KOPT-K1 (cell line): Measurements from ENCODE around the gene ECT2L.
"Not testable (repeated sequence)": the region's sequence is repeated elsewhere in the genome, so short reads cannot be mapped to it uniquely, and the experiment has no call there.

Experiments
- H3K27ac ChIP-seq: fragments of 200-600 bp; sonication (generic); 2 replicates; pipeline ENCODE4 v1.5.1; 2016; ENCODE audit warnings: antibody characterized with exemption, mild to moderate bottlenecking, low read depth, low read length; ENCODE audit not compliant: poor library complexity, severe bottlenecking
- H3K36me3 ChIP-seq: fragments of 200-600 bp; sonication (generic); 2 replicates; pipeline ENCODE4 v1.5.1; 2017; ENCODE audit warnings: antibody characterized with exemption, mild to moderate bottlenecking, low read length, moderate library complexity; ENCODE audit not compliant: insufficient read depth
- H3K9me3 ChIP-seq: fragments of 200-600 bp; sonication (generic); 2 replicates; pipeline ENCODE4 v1.5.1; 2017; ENCODE audit warnings: antibody characterized with exemption, low read length, mild to moderate bottlenecking; ENCODE audit not compliant: insufficient read depth, poor library complexity, severe bottlenecking

Gene ECT2L

GRCh38 chr6:138920906-138921305 lies 125.0 kb downstream of the ECT2L start:
- Histone ChIP-seq H3K27ac (no peak overlapping the region), H3K36me3 (peaks cover 64% of the 10 kb centered on the region), H3K9me3 (no peaks in the 10 kb centered on the region)

DNA sequence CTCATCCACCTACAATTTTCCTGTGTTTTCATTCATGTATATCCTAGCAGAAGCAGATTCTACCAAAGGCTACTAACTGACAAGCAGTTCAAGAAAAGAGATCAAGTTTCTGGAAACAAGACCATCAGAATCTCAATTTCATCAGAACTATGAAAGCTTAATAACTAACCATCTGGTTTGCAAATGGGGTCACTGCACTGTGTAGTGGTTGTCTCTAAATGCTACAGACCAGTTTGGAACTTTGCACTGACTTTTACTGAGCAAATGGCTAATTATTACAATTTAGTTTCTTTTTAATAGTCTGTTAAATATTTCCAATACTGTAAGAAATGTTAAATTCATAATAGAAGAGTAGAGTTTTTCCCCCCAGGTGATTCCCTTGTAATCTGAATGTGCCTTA lies 127.7 kb downstream of the ECT2L start:
- Histone ChIP-seq H3K36me3 (peaks cover 58% of the 10 kb centered on the region), H3K27ac (no peak overlapping the region)

DNA sequence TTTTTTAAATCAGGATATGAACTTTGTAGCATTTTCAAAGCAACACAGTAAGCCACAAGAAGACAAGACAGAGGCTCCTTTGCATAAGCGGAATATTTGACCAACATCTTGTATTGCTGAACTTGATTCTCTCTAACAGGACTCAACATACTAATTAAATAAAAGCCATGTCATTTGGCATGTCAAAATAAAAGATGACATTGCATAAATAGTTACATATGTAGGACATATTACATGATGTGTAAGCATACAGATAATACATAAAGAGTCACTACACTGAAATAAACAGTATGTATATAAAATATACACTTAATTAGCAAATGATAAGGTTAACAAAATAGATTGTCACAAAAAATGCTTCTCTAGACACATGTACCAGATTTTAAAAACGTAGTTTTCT lies 129.9 kb downstream of the ECT2L start:
- Histone ChIP-seq H3K9me3 (no peaks in the 10 kb centered on the region), H3K36me3 (peaks cover 53% of the 10 kb centered on the region), H3K27ac (no peak overlapping the region)

More for the DNA sequence above, 127.7 kb downstream of the ECT2L start:
- H3K9me3 ChIP-seq, result no peaks in the 10 kb centered on the region

GRCh38 chr6:138926579-138926978 lies 130.7 kb downstream of the ECT2L start:
- Histone ChIP-seq H3K36me3 (peaks cover 47% of the 10 kb centered on the region), H3K9me3 (no peaks in the 10 kb centered on the region), H3K27ac (no peak overlapping the region)

DNA sequence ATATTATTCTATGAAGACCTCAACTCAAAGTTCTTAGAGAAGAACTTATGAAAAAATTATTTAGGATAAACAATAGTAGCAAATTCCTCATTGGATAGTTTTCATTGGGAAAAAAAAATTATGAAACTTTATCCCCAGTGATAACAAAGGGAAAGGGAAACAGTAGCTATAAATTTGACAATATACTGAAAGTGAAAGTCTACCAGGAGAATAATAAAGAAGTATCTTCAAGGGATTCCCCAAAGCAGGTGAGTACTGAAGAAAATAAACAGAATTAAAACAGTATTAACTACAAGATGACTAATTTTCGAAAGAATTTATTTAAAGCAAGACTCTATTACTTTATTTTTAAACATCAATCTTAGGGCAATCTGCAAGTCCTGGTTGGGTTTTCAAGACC lies 135.8 kb downstream of the ECT2L start:
- Histone ChIP-seq H3K27ac (no peak overlapping the region), H3K36me3 (peaks cover 46% of the 10 kb centered on the region), H3K9me3 (peaks cover 10% of the 10 kb centered on the region)

DNA sequence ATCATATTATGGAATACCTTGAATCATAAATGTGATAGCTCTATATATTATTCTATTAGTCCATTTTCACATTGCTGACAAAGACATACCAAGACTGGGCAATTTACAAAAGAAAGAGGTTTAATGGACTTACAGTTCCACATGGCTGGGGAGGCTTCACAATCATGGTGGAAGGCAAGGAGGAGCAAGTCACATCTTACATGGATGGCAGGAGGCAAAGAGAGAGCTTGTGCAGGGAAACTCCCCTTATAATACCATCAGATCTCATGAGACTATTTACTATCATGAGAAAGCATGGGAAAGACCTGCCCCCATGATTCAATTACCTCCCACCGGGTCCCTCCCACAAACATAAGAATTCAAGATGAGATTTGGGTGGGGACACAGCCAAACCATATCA lies 141.0 kb downstream of the ECT2L start:
- Histone ChIP-seq H3K9me3 (peaks cover 28% of the 10 kb centered on the region), H3K36me3 (peaks cover 69% of the 10 kb centered on the region)
- not testable (repeated sequence) for H3K27ac ChIP-seq

- H3K36me3 ChIP-seq, result peaks cover 77% of the 10 kb centered on the region
- peaks cover 4% of the 10 kb centered on the region for H3K9me3 ChIP-seq
- no peak overlapping the region for H3K27ac ChIP-seq
Measured at GRCh38 chr6:138943089-138943625, 147.3 kb downstream of the ECT2L start.

DNA sequence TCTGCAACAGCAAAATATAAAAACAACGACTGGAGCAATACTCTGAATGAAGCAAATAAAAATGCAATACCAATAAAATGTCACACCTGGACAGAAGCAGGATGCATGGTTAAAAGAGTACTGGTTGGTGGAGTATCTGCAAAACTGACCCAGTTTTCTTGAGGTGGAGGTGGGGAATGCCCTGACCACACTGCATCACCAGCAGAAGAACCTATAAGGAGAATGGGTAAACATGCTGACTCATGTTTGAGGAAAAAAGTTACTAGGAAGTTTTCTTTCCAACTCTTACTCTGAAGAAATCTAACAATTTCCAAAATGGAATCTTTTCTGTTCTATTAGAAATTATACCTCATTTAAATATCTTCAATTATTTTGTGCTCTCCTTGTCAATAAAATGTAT lies 148.5 kb downstream of the ECT2L start:
- Histone ChIP-seq H3K27ac (no peak overlapping the region), H3K36me3 (peaks cover 67% of the 10 kb centered on the region)

DNA sequence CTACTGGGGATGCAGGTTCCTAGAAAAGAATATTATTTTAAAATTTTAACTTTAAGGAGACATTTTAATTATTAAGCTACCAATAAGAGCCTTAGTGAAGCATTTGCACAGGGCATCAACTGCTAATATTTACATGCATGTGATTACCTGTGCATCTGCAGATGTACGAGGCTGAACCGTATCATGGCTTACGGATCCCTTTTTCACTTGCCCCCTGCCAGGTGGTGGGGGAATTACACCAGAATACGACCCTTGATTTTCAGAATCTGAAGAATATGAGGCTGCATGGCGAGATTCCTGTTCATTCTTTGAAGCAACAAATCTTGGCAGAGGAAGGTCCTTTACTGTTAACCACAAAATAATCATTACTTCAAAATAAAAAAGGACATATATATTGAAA lies 149.5 kb downstream of the ECT2L start:
- Histone ChIP-seq H3K27ac (no peak overlapping the region), H3K36me3 (peaks cover 59% of the 10 kb centered on the region), H3K9me3 (no peaks in the 10 kb centered on the region)

More for the DNA sequence above, 148.5 kb downstream of the ECT2L start:
- H3K9me3 ChIP-seq, result no peaks in the 10 kb centered on the region

DNA sequence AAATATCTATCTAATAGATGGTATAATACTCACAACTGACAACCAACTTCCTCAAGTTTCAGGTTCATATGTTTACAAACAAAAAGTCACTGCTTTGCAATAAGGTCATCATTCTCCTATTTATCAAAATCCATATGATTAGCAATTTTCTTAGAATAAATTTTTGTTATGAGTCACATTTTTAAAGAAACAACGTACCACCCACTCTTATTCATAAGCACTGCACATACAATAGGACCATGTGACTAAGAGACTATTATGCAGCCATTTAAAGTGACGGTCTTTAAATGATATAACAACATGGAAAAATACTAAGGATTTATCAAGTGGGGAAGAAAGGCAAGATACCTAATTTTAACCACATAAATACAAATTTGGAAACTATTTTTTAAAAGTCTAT lies 152.1 kb downstream of the ECT2L start:
- Histone ChIP-seq H3K27ac (no peak overlapping the region), H3K9me3 (no peaks in the 10 kb centered on the region), H3K36me3 (peaks cover 33% of the 10 kb centered on the region)

GRCh38 chr6:138948546-138949179 lies 152.8 kb downstream of the ECT2L start:
- Histone ChIP-seq H3K36me3 (peaks cover 27% of the 10 kb centered on the region), H3K27ac (no peak overlapping the region), H3K9me3 (no peaks in the 10 kb centered on the region)

GRCh38 chr6:138953451-138953850 lies 157.6 kb downstream of the ECT2L start:
- H3K36me3 ChIP-seq, result no peaks in the 10 kb centered on the region
- no peaks in the 10 kb centered on the region for H3K9me3 ChIP-seq
- no peak overlapping the region for H3K27ac ChIP-seq
